KG1 (cell line): ENCODE data around the gene PALLD.

Experiments used
- DNase-seq: peaks from one replicate; lab custom pipeline; 2025; lab: John Stamatoyannopoulos, UW

Gene PALLD

GRCh38 chr4:168647646-168648375, 151.0 kb downstream of the PALLD start:
- no peak for DNase-seq

GRCh38 chr4:168648494-168648893, 151.6 kb downstream of the PALLD start:
- no peak for DNase-seq

- no peak for DNase-seq
Measured at GRCh38 chr4:168648929-168649328, 152.1 kb downstream of the PALLD start.

GRCh38 chr4:168651374-168651773, 154.5 kb downstream of the PALLD start:
- DNase-seq: no peak

- no peak for DNase-seq
Measured at GRCh38 chr4:168651864-168652263, 155.0 kb downstream of the PALLD start.

- no peak for DNase-seq
Measured at GRCh38 chr4:168652755-168653154, 155.9 kb downstream of the PALLD start.

- DNase-seq: no peak
Measured at GRCh38 chr4:168654104-168654847, 157.4 kb downstream of the PALLD start.

- no peak for DNase-seq
Measured at GRCh38 chr4:168654848-168655174, 158.0 kb downstream of the PALLD start.

- no peak for DNase-seq
Measured at GRCh38 chr4:168655182-168655581, 158.3 kb downstream of the PALLD start.

- no peak for DNase-seq
Measured at GRCh38 chr4:168656055-168656660, 159.3 kb downstream of the PALLD start.

GRCh38 chr4:168656946-168657473, 160.2 kb downstream of the PALLD start:
- no peak for DNase-seq

- DNase-seq: no peak
Measured at GRCh38 chr4:168658751-168659150, 161.9 kb downstream of the PALLD start.

GRCh38 chr4:168659741-168660465, 163.1 kb downstream of the PALLD start:
- DNase-seq: no peak

GRCh38 chr4:168662297-168662984, 165.6 kb downstream of the PALLD start:
- no peak for DNase-seq

- DNase-seq: no peak
Measured at GRCh38 chr4:168664242-168664891, 167.5 kb downstream of the PALLD start.

GRCh38 chr4:168666531-168666930, 169.7 kb downstream of the PALLD start:
- DNase-seq: no peak

- no peak for DNase-seq
Measured at GRCh38 chr4:168667376-168667775, 170.5 kb downstream of the PALLD start.

GRCh38 chr4:168667921-168668320, 171.1 kb downstream of the PALLD start:
- DNase-seq: no peak

- DNase-seq: no peak
Measured at GRCh38 chr4:168673476-168673875, 176.6 kb downstream of the PALLD start.

- no peak for DNase-seq
Measured at GRCh38 chr4:168674077-168674747, 177.4 kb downstream of the PALLD start.

GRCh38 chr4:168674866-168675265, 178.0 kb downstream of the PALLD start:
- DNase-seq: no peak
